ENCODE results near the gene ARL16. TPM values are rescaled to one million over a fixed set of nuclear protein-coding genes. Genes with fewer than 3 reads are reported as not detected.

Gene ARL16
- total RNA-seq, 2 donors from 2014 or later, result 34.4 to 40.7 TPM

- H3K36me3 ChIP-seq, result peaks cover 19% of the 10 kb centered on the region
- peak within 1 kb of the TSS; percentile 80 to 94 for H3K27ac ChIP-seq
- H3K4me1 ChIP-seq (ENCODE audit: control insufficient read depth in 1 of 2, low read depth in 2 of 2), result peaks cover 18 to 27% of the 10 kb centered on the region in 2 donors
- DNase-seq (ENCODE audit: low spot score) (peak; percentile 76), ATAC-seq (ENCODE audit: insufficient number of reproducible peaks, low FRiP score, low read depth) (peak; percentile 80)
- no peaks in the 10 kb centered on the region for H3K27me3 ChIP-seq (replicated peaks; ENCODE audit: insufficient read depth)
- peak within 1 kb of the TSS; percentile 72 for H3K4me3 ChIP-seq
- H3K9me3 ChIP-seq, result no peaks in the 10 kb centered on the region
- TF ChIP-seq CTCF (IDR thresholded peaks at IDR 0.05), result peak; percentile 56
Observed at GRCh38 chr17:81702934-81703746, 19.5 kb upstream of the ARL16 start, which contains the start of gene MRPL12. Gene MRPL12 (plus strand): TSS chr17:81703367. CDS start chr17:81703502, 135 bp downstream.

- Histone ChIP-seq H3K4me3 (peak overlapping the region; percentile 72), H3K27ac (no peak overlapping the region), H3K27me3 (replicated peaks; ENCODE audit: insufficient read depth) (no peaks in the 10 kb centered on the region), H3K4me1 (ENCODE audit: control insufficient read depth in 1 of 2, low read depth in 2 of 2) (peaks cover 18 to 27% of the 10 kb centered on the region in 2 donors), H3K9me3 (no peaks in the 10 kb centered on the region), H3K36me3 (peaks cover 27% of the 10 kb centered on the region)
- no peak for ATAC-seq (ENCODE audit: insufficient number of reproducible peaks, low FRiP score, low read depth)
- TF ChIP-seq CTCF (IDR thresholded peaks at IDR 0.05), result no peak
- no peak for DNase-seq (ENCODE audit: low spot score)
Observed at GRCh38 chr17:81701288-81702071, 17.9 kb upstream of the ARL16 start.

- H3K27me3 ChIP-seq (replicated peaks; ENCODE audit: insufficient read depth), result no peaks in the 10 kb centered on the region
- ATAC-seq (ENCODE audit: insufficient number of reproducible peaks, low FRiP score, low read depth), result no peak
- no peak overlapping the region for H3K4me3 ChIP-seq
- DNase-seq (ENCODE audit: low spot score), result no peak
- TF ChIP-seq CTCF (IDR thresholded peaks at IDR 0.05), result no peak
- peaks cover 33% of the 10 kb centered on the region for H3K36me3 ChIP-seq
- H3K27ac ChIP-seq, result no peak overlapping the region
- H3K9me3 ChIP-seq, result no peaks in the 10 kb centered on the region
- H3K4me1 ChIP-seq (ENCODE audit: control insufficient read depth in 1 of 2, low read depth in 2 of 2), result peaks cover 18 to 27% of the 10 kb centered on the region in 2 donors
Observed at GRCh38 chr17:81700353-81701287, 17.0 kb upstream of the ARL16 start.

GRCh38 chr17:81697261-81698044, 13.9 kb upstream of the ARL16 start:
- Histone ChIP-seq H3K36me3 (peaks cover 61% of the 10 kb centered on the region), H3K4me1 (ENCODE audit: control insufficient read depth in 1 of 2, low read depth in 2 of 2) (peaks cover 8 to 13% of the 10 kb centered on the region in 2 donors), H3K4me3 (no peak overlapping the region), H3K27ac (no peak overlapping the region), H3K9me3 (no peaks in the 10 kb centered on the region), H3K27me3 (replicated peaks; ENCODE audit: insufficient read depth) (no peaks in the 10 kb centered on the region)
- TF ChIP-seq CTCF (IDR thresholded peaks at IDR 0.05), result no peak
- ATAC-seq (ENCODE audit: insufficient number of reproducible peaks, low FRiP score, low read depth) (no peak), DNase-seq (ENCODE audit: low spot score) (no peak)

Measured in thoracic aorta (tissue), 2 donors.